ENCODE measurements around the gene CDK16. TPM values are rescaled to one million over a fixed set of nuclear protein-coding genes. Genes with fewer than 3 reads are reported as not detected.

Gene CDK16
- total RNA-seq, 4 donors from 2014 or later = 105 to 181 (median 151) TPM

DNA sequence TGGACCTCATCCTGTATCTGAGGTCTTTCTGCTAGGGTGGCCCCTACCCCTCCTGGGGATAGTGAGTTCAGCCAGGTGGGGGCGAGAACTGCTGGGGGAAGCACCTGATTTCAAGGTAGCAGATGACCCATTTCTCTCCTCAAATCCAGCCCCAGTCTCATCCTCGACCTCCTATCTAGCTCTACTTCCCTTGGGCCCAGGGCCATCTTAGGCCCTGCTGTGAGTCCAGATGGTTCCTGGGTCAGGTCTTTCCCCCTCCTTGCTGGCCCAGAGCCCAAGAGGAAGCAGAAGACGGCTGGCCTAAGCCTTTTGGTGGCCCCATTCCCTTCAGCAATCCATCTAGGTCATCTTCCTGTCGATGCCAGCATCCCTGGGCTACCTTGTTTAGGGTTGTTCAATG is 3.3 kb downstream of the CDK16 start:
- peaks cover 4 to 28% (median 14%) of the 10 kb centered on the region in 4 donors for H3K4me1 ChIP-seq
- no peak overlapping the region for H3K4me3 ChIP-seq
- no peak overlapping the region for H3K27ac ChIP-seq
- intact Hi-C loops (cut with DNase I; ENCODE audit: low total_unique reads) = no loop called here
- in situ Hi-C loops (cut with MboI; ENCODE audit: low pct_ligation_motif_present in 1 of 4, low pct_unique_long_range_greater_than_20kb in 1 of 4, low sequenced_read_pairs in 3 of 4) = loop anchor here in 1 of 4 donors (25.0 kb wide), 1 partner anchor 316 kb away; no protein-coding TSS in a partner anchor
- no peak for DNase-seq
- H3K27me3 ChIP-seq = no peaks in the 10 kb centered on the region
- WGBS, 2 donors (ENCODE audit: low coverage in 1 of 2) = 76% methylated on average over 4 of the region's 4 CpGs; no CpG with 5 or more reads in 1 of the 2 donors
- no peak for TF ChIP-seq POLR2A (IDR thresholded peaks at IDR 0.05)
- no peaks in the 10 kb centered on the region for H3K9me3 ChIP-seq
- H3K36me3 ChIP-seq = peaks cover 0 to 11% (median 0%) of the 10 kb centered on the region in 4 donors

DNA sequence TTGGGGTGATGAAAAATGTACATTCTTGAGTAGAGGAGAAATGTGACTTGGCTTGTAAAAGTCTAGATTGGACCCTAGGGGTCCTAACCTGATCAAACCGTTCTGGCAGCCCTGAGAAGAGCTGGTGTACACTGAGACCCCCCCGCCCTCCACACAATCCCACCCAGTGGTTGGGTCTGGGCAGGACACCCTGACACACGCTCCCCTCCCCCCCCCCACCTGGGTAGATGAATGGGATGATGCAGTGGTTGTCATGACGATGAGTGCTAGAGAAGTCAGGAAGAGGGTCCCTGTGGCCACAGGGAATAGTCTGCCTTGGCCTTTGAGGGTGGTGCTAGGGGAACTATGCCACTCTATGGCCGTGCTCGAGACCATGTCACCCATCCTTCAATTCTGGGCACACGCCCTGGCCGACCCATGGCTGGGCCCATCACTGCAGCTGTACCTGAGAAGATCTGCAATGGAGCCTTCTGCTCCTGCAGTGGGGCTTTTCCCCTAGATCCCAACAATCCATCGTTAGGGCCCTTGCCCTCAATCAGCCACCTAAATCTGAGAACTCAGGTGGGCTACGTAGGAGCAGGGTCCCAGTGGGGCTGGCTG is 4.4 kb downstream of the CDK16 start:
- in situ Hi-C loops (cut with MboI; ENCODE audit: low pct_ligation_motif_present in 1 of 4, low pct_unique_long_range_greater_than_20kb in 1 of 4, low sequenced_read_pairs in 3 of 4) (loop anchor here in 1 of 4 donors (25.0 kb wide), 1 partner anchor 314 kb away; no protein-coding TSS in a partner anchor), intact Hi-C loops (cut with DNase I; ENCODE audit: low total_unique reads) (no loop called here)
- WGBS, 2 donors (ENCODE audit: low coverage in 1 of 2) = 88% methylated on average over 8 of the region's 10 CpGs; no CpG with 5 or more reads in 1 of the 2 donors
- H3K36me3 ChIP-seq = peaks cover 0 to 14% (median 0%) of the 10 kb centered on the region in 4 donors
- H3K9me3 ChIP-seq = no peaks in the 10 kb centered on the region
- no peak for DNase-seq
- H3K27me3 ChIP-seq = no peaks in the 10 kb centered on the region
- TF ChIP-seq POLR2A (IDR thresholded peaks at IDR 0.05) = no peak
- no peak for TF ChIP-seq POLR2AphosphoS5 (IDR thresholded peaks at IDR 0.05)
- no peak for TF ChIP-seq EP300 (IDR thresholded peaks at IDR 0.05; ENCODE audit: low read depth)
- TF ChIP-seq, protein P1, sequence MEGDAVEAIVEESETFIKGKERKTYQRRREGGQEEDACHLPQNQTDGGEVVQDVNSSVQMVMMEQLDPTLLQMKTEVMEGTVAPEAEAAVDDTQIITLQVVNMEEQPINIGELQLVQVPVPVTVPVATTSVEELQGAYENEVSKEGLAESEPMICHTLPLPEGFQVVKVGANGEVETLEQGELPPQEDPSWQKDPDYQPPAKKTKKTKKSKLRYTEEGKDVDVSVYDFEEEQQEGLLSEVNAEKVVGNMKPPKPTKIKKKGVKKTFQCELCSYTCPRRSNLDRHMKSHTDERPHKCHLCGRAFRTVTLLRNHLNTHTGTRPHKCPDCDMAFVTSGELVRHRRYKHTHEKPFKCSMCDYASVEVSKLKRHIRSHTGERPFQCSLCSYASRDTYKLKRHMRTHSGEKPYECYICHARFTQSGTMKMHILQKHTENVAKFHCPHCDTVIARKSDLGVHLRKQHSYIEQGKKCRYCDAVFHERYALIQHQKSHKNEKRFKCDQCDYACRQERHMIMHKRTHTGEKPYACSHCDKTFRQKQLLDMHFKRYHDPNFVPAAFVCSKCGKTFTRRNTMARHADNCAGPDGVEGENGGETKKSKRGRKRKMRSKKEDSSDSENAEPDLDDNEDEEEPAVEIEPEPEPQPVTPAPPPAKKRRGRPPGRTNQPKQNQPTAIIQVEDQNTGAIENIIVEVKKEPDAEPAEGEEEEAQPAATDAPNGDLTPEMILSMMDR (IDR thresholded peaks at IDR 0.05) = no peak
- no peak overlapping the region for H3K27ac ChIP-seq
- peaks cover 0 to 20% (median 9%) of the 10 kb centered on the region in 4 donors for H3K4me1 ChIP-seq
- no peak overlapping the region for H3K4me3 ChIP-seq

DNA sequence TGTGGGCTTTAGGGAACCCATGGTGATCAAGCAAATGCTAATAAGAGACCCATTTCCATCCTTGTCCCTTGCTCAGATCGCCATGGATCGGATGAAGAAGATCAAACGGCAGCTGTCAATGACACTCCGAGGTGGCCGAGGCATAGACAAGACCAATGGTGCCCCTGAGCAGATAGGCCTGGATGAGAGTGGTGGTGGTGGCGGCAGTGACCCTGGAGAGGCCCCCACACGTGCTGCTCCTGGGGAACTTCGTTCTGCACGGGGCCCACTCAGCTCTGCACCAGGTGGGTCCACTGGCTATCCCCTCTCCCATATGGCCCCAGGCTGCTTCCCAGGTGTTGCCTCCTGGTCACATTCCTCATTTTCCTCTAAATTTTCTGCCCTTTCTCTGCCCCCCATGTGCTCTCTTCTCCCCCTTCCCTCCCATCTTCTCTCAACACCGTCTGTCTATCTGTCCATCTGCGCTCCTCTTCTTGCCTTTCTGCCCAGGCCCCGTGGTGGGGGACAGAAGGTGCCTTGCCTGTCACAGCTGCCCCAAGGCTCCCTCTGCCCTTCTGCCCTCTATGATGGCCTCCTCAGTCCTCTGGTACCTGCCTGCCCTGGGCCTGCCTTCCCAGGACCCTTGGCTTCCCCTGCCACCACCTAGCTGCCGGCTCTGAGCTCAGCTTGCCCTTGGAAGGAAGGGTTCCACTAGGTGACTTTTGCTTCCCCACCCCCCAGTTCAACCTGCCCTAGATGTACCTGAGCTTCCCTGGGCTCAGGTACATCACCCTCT is 5.2 kb downstream of the CDK16 start:
- 94% methylated on average over 13 of the region's 13 CpGs; no CpG with 5 or more reads in 1 of the 2 donors for WGBS, 2 donors (ENCODE audit: low coverage in 1 of 2)
- in situ Hi-C loops (cut with MboI; ENCODE audit: low pct_ligation_motif_present in 1 of 4, low pct_unique_long_range_greater_than_20kb in 1 of 4, low sequenced_read_pairs in 3 of 4) = loop anchor here in 1 of 4 donors (25.0 kb wide), 1 partner anchor 314 kb away; no protein-coding TSS in a partner anchor
- no peak overlapping the region for H3K4me3 ChIP-seq
- TF ChIP-seq POLR2AphosphoS5 (IDR thresholded peaks at IDR 0.05) = no peak
- TF ChIP-seq POLR2A (IDR thresholded peaks at IDR 0.05) = no peak
- no peak for TF ChIP-seq EP300 (IDR thresholded peaks at IDR 0.05; ENCODE audit: low read depth)
- TF ChIP-seq, protein P1 (IDR thresholded peaks at IDR 0.05) = no peak
- intact Hi-C loops (cut with DNase I; ENCODE audit: low total_unique reads) = no loop called here
- H3K27me3 ChIP-seq = no peaks in the 10 kb centered on the region
- no peaks in the 10 kb centered on the region for H3K9me3 ChIP-seq
- H3K27ac ChIP-seq = no peak overlapping the region
- peaks cover 0 to 20% (median 9%) of the 10 kb centered on the region in 4 donors for H3K4me1 ChIP-seq
- no peak for DNase-seq
- peaks cover 0 to 14% (median 0%) of the 10 kb centered on the region in 4 donors for H3K36me3 ChIP-seq

DNA sequence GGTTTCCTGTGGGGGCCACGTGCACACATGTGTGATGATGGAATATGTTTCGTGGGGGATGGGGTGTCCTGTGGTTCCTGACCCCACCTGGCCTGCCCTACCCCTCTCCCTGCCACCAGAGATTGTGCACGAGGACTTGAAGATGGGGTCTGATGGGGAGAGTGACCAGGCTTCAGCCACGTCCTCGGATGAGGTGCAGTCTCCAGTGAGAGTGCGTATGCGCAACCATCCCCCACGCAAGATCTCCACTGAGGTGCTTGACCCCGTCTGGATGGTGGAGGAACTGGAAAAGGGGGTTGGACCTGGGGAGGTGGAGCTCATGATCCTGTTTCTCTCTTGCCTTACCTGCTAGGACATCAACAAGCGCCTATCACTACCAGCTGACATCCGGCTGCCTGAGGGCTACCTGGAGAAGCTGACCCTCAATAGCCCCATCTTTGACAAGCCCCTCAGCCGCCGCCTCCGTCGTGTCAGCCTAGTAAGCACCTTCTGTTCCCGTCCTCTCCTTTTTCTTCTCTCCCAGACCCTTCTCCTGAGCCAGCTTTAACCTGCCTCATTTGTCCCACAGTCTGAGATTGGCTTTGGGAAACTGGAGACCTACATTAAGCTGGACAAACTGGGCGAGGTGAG is 5.9 kb downstream of the CDK16 start:
- peaks cover 0 to 14% (median 0%) of the 10 kb centered on the region in 4 donors for H3K36me3 ChIP-seq
- no peaks in the 10 kb centered on the region for H3K9me3 ChIP-seq
- H3K4me3 ChIP-seq = no peak overlapping the region
- intact Hi-C loops (cut with DNase I; ENCODE audit: low total_unique reads) = no loop called here
- H3K27ac ChIP-seq = no peak overlapping the region
- H3K4me1 ChIP-seq = peaks cover 0 to 16% (median 9%) of the 10 kb centered on the region in 4 donors
- no peak for TF ChIP-seq POLR2A (IDR thresholded peaks at IDR 0.05)
- TF ChIP-seq EP300 (IDR thresholded peaks at IDR 0.05; ENCODE audit: low read depth) = no peak
- TF ChIP-seq POLR2AphosphoS5 (IDR thresholded peaks at IDR 0.05) = no peak
- TF ChIP-seq, protein P1 (IDR thresholded peaks at IDR 0.05) = no peak
- in situ Hi-C loops (cut with MboI; ENCODE audit: low pct_ligation_motif_present in 1 of 4, low pct_unique_long_range_greater_than_20kb in 1 of 4, low sequenced_read_pairs in 3 of 4) = loop anchor here in 1 of 4 donors (25.0 kb wide), 1 partner anchor 313 kb away; no protein-coding TSS in a partner anchor
- H3K27me3 ChIP-seq = no peaks in the 10 kb centered on the region
- no peak for DNase-seq
- WGBS, 2 donors (ENCODE audit: low coverage in 1 of 2) = 93% methylated on average over 17 of the region's 17 CpGs; no CpG with 5 or more reads in 1 of the 2 donors

Data from transverse colon (tissue), 4 donors.